Subcutaneous abdominal adipose tissue (tissue), 5 donors: ENCODE data around the gene PLCB3.

ENCODE experiments used
- H3K27ac ChIP-seq: one replicate; pipeline ENCODE4 v1.7.0; 2013; ENCODE audit warnings: low read depth, mild to moderate bottlenecking, inconsistent platforms, low read length, moderate library complexity
- H3K27me3 ChIP-seq, 5 donors: one replicate each; pipeline ENCODE4 v1.7.0; 2013; ENCODE audit warnings: low read length in 5 of 5, inconsistent platforms in 1 of 5; ENCODE audit not compliant: control insufficient read depth in 5 of 5, insufficient read depth in 4 of 5
- H3K36me3 ChIP-seq, 5 donors: one replicate each; pipeline ENCODE4 v1.7.0; 2013; ENCODE audit warnings: low read length in 5 of 5; ENCODE audit not compliant: control insufficient read depth in 5 of 5, insufficient read depth in 5 of 5
- H3K4me1 ChIP-seq, 5 donors: one replicate each; pipeline ENCODE4 v1.7.0; 2013; ENCODE audit warnings: low read length in 5 of 5, mild to moderate bottlenecking in 3 of 5, moderate library complexity in 1 of 5; ENCODE audit not compliant: control insufficient read depth in 5 of 5, insufficient read depth in 5 of 5
- H3K4me3 ChIP-seq, 5 donors: one replicate each; pipeline ENCODE4 v1.7.0; 2013; ENCODE audit warnings: low read length in 5 of 5, low read depth in 1 of 5
- H3K9ac ChIP-seq, 5 donors: one replicate each; pipeline ENCODE4 v1.7.0; 2013; ENCODE audit warnings: low read length in 5 of 5, mild to moderate bottlenecking in 4 of 5, moderate library complexity in 3 of 5
- H3K9me3 ChIP-seq, 5 donors: one replicate each; pipeline ENCODE4 v1.7.0; 2013; ENCODE audit warnings: low read length in 5 of 5; ENCODE audit not compliant: control insufficient read depth in 5 of 5
- donor health status: healthy.
- donor health status: healthy.
- donor health status: healthy.
- donor health status: healthy.
- donor health status: healthy.

PLCB3 gene

GRCh38 chr11:64247729-64248531 lies 3.4 kb upstream of the PLCB3 start:
- peak overlapping the region in 4 of 5 donors; percentile 76 to 92 (median 87) for H3K4me3 ChIP-seq
- H3K9me3 ChIP-seq = no peaks in the 10 kb centered on the region
- H3K4me1 ChIP-seq = peaks cover 2 to 65% (median 54%) of the 10 kb centered on the region in 5 donors
- H3K9ac ChIP-seq = peak overlapping the region in 4 of 5 donors; percentile 26 to 91 (median 84)
- no peaks in the 10 kb centered on the region for H3K27me3 ChIP-seq
- H3K36me3 ChIP-seq = peaks cover 0 to 14% (median 11%) of the 10 kb centered on the region in 5 donors
- H3K27ac ChIP-seq = peak overlapping the region; percentile 94

- Histone ChIP-seq H3K27me3 (no peaks in the 10 kb centered on the region), H3K4me1 (peaks cover 2 to 65% (median 55%) of the 10 kb centered on the region in 5 donors), H3K9me3 (no peaks in the 10 kb centered on the region), H3K9ac (no peak overlapping the region), H3K36me3 (peaks cover 0 to 7% (median 7%) of the 10 kb centered on the region in 5 donors), H3K4me3 (no peak overlapping the region), H3K27ac (no peak overlapping the region)
These were observed 2.8 kb upstream of the PLCB3 start for GRCh38 chr11:64248578-64248977.

- Histone ChIP-seq H3K27me3 (no peaks in the 10 kb centered on the region), H3K4me1 (peaks cover 2 to 64% (median 58%) of the 10 kb centered on the region in 5 donors), H3K9ac (no peak overlapping the region), H3K4me3 (no peak overlapping the region), H3K27ac (no peak overlapping the region), H3K36me3 (peaks cover 0 to 5% (median 3%) of the 10 kb centered on the region in 5 donors), H3K9me3 (no peaks in the 10 kb centered on the region)
These were observed 2.3 kb upstream of the PLCB3 start for GRCh38 chr11:64249038-64249437.

- Histone ChIP-seq H3K36me3 (peaks cover 0 to 8% (median 7%) of the 10 kb centered on the region in 5 donors), H3K9ac (peak overlapping the region in 1 of 5 donors; percentile 22), H3K4me3 (no peak overlapping the region), H3K4me1 (peaks cover 2 to 62% (median 58%) of the 10 kb centered on the region in 5 donors), H3K27ac (no peak overlapping the region), H3K27me3 (no peaks in the 10 kb centered on the region), H3K9me3 (no peaks in the 10 kb centered on the region)
These were observed 1.5 kb upstream of the PLCB3 start for GRCh38 chr11:64249563-64250414.

GRCh38 chr11:64250415-64251015 lies 815 bp upstream of the PLCB3 start:
- H3K27me3 ChIP-seq = no peaks in the 10 kb centered on the region
- peaks cover 0 to 15% (median 13%) of the 10 kb centered on the region in 5 donors for H3K36me3 ChIP-seq
- H3K9me3 ChIP-seq = no peaks in the 10 kb centered on the region
- peaks cover 2 to 54% (median 51%) of the 10 kb centered on the region in 5 donors for H3K4me1 ChIP-seq
- H3K4me3 ChIP-seq = peak overlapping the region in 4 of 5 donors; percentile 47 to 66 (median 64)
- peak overlapping the region in 4 of 5 donors; percentile 16 to 59 (median 48) for H3K9ac ChIP-seq
- no peak overlapping the region for H3K27ac ChIP-seq

- H3K27ac ChIP-seq = peak overlapping the region; percentile 50
- peaks cover 2 to 46% (median 43%) of the 10 kb centered on the region in 5 donors for H3K4me1 ChIP-seq
- peak overlapping the region in 4 of 5 donors; percentile 82 to 89 (median 84) for H3K9ac ChIP-seq
- H3K4me3 ChIP-seq = peak overlapping the region; percentile 73 to 80 (median 78)
- peaks cover 0 to 26% (median 25%) of the 10 kb centered on the region in 5 donors for H3K36me3 ChIP-seq
- H3K9me3 ChIP-seq = no peaks in the 10 kb centered on the region
- no peaks in the 10 kb centered on the region for H3K27me3 ChIP-seq
These were observed 348 bp downstream of the PLCB3 start for GRCh38 chr11:64251753-64252002.

GRCh38 chr11:64252003-64252872 lies 908 bp downstream of the PLCB3 start:
- Histone ChIP-seq H3K27me3 (no peaks in the 10 kb centered on the region), H3K4me1 (peaks cover 0 to 41% (median 39%) of the 10 kb centered on the region in 5 donors), H3K36me3 (peaks cover 0 to 30% (median 26%) of the 10 kb centered on the region in 5 donors), H3K9ac (peak overlapping the region in 4 of 5 donors; percentile 82 to 89 (median 84)), H3K27ac (peak overlapping the region; percentile 50), H3K4me3 (peak overlapping the region; percentile 73 to 80 (median 78)), H3K9me3 (no peaks in the 10 kb centered on the region)

GRCh38 chr11:64253043-64253442 lies 1.7 kb downstream of the PLCB3 start:
- Histone ChIP-seq H3K9ac (peak overlapping the region in 1 of 5 donors; percentile 25), H3K36me3 (peaks cover 0 to 36% (median 28%) of the 10 kb centered on the region in 5 donors), H3K4me1 (peaks cover 0 to 34% (median 32%) of the 10 kb centered on the region in 5 donors), H3K27ac (peak overlapping the region; percentile 50), H3K27me3 (no peaks in the 10 kb centered on the region), H3K9me3 (no peaks in the 10 kb centered on the region), H3K4me3 (peak overlapping the region in 2 of 5 donors; percentile 78 to 80)

GRCh38 chr11:64253481-64253880 lies 2.2 kb downstream of the PLCB3 start:
- H3K4me3 ChIP-seq = no peak overlapping the region
- no peak overlapping the region for H3K27ac ChIP-seq
- H3K9me3 ChIP-seq = no peaks in the 10 kb centered on the region
- H3K9ac ChIP-seq = peak overlapping the region in 2 of 5 donors; percentile 19 to 30
- H3K36me3 ChIP-seq = peaks cover 0 to 41% (median 33%) of the 10 kb centered on the region in 5 donors
- H3K27me3 ChIP-seq = no peaks in the 10 kb centered on the region
- peaks cover 0 to 33% (median 31%) of the 10 kb centered on the region in 5 donors for H3K4me1 ChIP-seq
